Activated T-helper 2 cell treated with anti-CD3 and anti-CD28 coated beads, Interferon-gamma antibody, Interleukin-2, Interleukin-4, amounts not matched to agents 10 μg/mL and 5 μg/mL and 100 μg/mL, durations not matched to agents 14 hours and 24 hours and 36 hours (primary cell): Measurements from ENCODE around the gene ABHD2. TPM values are rescaled to one million over a fixed set of nuclear protein-coding genes. Genes with fewer than 3 reads are reported as not detected.
"Not testable (repeated sequence)": the region's sequence is repeated elsewhere in the genome, so short reads cannot be mapped to it uniquely, and the experiment has no call there.

ENCODE experiments used
- DNase-seq: peaks from one replicate; pipeline ENCODE4 v3.0.0; 2021; ENCODE audit warnings: low spot score
- H3K27ac Mint-ChIP-seq: one replicate; pipeline ENCODE4 v1.8.0; 2021; ENCODE audit warnings: mixed read lengths
- H3K27me3 Mint-ChIP-seq: one replicate; pipeline ENCODE4 v1.8.0; 2021; ENCODE audit warnings: low read depth, mixed read lengths
- H3K36me3 Mint-ChIP-seq: one replicate; pipeline ENCODE4 v1.8.0; 2021; ENCODE audit warnings: low read depth, mixed read lengths
- H3K4me1 Mint-ChIP-seq: one replicate; pipeline ENCODE4 v1.8.0; 2021; ENCODE audit warnings: low read depth, mixed read lengths
- H3K4me3 Mint-ChIP-seq: one replicate; pipeline ENCODE4 v1.8.0; 2021; ENCODE audit warnings: low read depth, mild to moderate bottlenecking, moderate library complexity, mixed read lengths
- H3K9me3 Mint-ChIP-seq: one replicate; pipeline ENCODE4 v1.8.0; 2021; ENCODE audit warnings: mixed read lengths
- intact Hi-C: fragments of 100-400 bp; cut with micrococcal nuclease; formaldehyde crosslinking; loops from one replicate; pipeline ENCODE4 v1.15.1; 2023
- total RNA-seq: library from RNA; stranded (reverse); gene quantifications from 2 replicates; pipeline ENCODE4 v1.2.3, GENCODE V29; 2022

The ABHD2 gene
- total RNA-seq, 1 donor from 2014 or later, result 59.3 TPM

DNA sequence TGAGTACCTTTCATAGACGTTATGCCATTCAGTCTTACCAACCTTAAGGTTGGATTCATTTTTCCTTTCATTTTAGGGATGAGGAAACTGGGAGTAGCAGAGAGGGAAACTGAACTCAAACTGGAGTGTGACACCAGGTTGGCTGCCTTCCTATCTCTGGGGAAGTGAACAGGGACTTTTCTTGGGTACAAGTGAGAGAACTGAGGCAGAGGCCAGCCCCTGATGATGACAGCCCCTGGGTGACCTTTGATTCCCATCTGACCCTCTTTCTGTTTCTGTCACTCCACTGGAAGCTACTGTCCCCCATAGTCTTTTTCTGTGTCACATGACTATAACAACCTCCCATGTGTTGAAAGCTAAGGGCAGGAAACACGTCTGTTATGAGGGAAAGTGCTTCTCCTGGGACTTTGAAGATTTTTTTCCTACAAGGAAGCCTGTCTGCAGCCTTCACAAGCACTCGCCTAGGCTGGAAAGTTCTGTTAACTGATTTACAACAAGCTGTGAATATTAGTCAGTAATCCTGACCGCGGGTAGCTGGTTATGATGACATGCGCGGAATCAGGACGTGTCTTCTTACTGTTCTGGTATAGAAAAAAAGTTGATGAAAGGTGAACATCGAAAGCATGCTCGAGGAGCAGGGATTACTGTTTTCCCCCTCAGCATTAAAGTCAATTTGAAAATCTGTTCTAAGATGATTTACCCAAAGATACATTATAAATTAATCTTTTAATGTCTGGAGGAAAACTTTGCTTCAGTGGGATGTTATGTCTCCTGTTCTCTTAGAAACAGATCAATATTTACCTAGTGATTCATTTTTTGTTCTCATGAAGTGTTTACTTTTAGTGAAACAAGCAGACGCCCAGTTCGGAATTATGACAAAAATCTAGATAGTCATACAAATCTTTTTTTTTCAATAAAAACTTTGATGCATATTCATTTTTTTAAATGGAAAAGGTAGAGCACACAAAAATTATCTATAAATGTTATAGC is 31.5 kb downstream of the ABHD2 start:
- no peak for DNase-seq
- peaks cover 66% of the 10 kb centered on the region for H3K36me3 Mint-ChIP-seq
- no peak overlapping the region for H3K27ac Mint-ChIP-seq
- no peaks in the 10 kb centered on the region for H3K4me1 Mint-ChIP-seq
- no peak overlapping the region for H3K4me3 Mint-ChIP-seq
- intact Hi-C loops, result no loop called here
- H3K27me3 Mint-ChIP-seq, result no peaks in the 10 kb centered on the region
- H3K9me3 Mint-ChIP-seq, result no peaks in the 10 kb centered on the region

DNA sequence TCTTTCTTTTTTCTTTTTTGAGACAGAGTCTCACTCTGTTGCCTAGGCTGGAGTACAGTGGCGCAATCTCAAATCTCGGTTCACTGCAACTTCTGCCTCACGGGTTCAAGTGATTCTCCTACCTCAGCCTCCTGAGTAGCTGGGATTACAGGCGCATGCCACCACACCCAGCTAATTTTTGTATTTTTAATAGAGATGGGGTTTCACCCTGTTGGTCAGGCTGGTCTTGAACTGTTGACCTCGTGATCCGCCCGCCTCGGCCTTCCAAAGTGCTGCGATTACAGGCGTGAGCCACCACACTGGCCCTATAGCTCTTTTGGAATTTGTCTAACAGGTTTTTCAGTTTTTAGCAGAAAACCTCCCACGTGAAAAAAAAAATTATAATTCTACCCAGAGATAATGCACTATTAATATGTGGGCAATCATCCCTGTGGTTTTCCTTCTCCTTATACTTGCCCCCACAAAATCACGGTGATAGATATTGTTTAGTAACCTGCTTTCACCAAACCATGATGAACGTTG is 32.3 kb downstream of the ABHD2 start:
- H3K27ac Mint-ChIP-seq, DNase-seq, H3K4me3 Mint-ChIP-seq, H3K27me3 Mint-ChIP-seq, H3K4me1 Mint-ChIP-seq, intact Hi-C loops, H3K9me3 Mint-ChIP-seq: not testable (repeated sequence)
- H3K36me3 Mint-ChIP-seq, result peaks cover 61% of the 10 kb centered on the region

DNA sequence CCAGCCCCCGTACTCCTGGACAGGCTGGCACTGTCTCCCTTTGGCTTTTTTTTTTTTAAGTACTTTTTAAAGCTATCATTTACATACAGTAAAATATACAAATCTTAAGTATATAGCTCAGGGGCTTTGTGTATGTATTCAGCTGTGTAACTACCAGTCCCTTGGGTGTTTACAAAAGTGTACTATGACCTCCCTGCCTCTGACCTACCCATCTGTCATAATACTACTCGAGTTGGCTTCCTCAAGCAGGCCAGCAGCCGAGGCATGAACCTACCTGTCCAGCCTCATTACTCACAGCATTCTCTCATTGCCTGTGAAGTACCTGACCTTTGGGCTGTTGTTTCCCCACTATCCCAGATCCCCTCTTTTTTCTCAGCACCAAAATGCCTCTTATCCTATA is 33.2 kb downstream of the ABHD2 start:
- no peak for DNase-seq
- no peak overlapping the region for H3K27ac Mint-ChIP-seq
- no peaks in the 10 kb centered on the region for H3K27me3 Mint-ChIP-seq
- no peaks in the 10 kb centered on the region for H3K4me1 Mint-ChIP-seq
- peaks cover 64% of the 10 kb centered on the region for H3K36me3 Mint-ChIP-seq
- no peaks in the 10 kb centered on the region for H3K9me3 Mint-ChIP-seq
- intact Hi-C loops, result no loop called here
- H3K4me3 Mint-ChIP-seq, result no peak overlapping the region

DNA sequence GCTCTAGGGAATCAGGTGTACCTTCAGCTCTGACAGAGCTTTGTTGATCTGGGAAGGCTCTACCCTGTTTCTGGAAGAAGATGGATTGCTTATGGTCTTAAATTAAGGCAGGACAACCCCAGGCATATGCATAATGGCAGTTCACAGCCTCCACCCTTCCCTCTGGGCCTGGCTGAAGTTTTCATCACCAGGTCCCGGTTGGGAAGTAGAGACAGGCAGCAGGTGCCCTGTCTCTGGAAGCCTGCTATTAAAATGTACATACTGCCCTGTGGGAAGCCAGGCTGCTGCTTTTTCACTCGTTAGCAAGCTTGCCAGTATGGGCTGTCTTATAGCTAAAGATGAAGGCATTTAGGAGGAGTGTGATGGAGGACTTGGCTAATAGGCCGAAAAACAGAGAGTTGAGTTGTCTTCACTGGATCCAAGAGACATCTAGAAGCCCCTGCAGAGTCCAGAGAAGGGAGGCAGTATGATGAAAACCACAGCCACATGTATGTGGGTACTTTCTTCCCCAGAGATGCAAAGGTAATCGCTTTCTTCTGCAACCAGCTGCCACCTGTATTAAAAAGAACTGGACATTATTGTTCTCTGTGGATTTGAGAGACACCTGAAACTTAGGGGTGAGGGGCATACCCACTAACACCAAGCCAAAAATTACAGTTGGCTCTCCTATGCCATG is 34.4 kb downstream of the ABHD2 start:
- peaks cover 57% of the 10 kb centered on the region for H3K36me3 Mint-ChIP-seq
- H3K9me3 Mint-ChIP-seq, result no peaks in the 10 kb centered on the region
- no peak overlapping the region for H3K4me3 Mint-ChIP-seq
- no peak overlapping the region for H3K27ac Mint-ChIP-seq
- intact Hi-C loops, result no loop called here
- H3K4me1 Mint-ChIP-seq, result peaks cover 2% of the 10 kb centered on the region
- no peak for DNase-seq
- H3K27me3 Mint-ChIP-seq, result no peaks in the 10 kb centered on the region

DNA sequence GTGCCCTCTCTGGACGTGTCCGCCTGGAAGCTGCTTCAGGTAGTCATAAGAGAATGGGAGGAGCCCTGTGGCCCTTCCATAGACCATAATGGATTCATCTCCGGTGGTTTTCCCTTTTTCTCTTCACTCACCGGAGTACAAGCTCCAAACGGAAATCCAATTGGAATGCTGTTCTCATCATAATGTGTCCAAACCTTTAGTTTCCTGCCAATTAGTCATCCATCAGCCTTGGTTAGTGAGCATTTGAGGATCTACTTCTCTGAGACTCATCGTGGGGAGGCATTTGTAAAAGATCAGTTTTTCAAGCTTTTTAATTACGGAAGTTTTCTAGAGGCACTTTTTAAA is 34.9 kb downstream of the ABHD2 start:
- intact Hi-C loops, result no loop called here
- Mint-ChIP-seq H3K27me3 (no peaks in the 10 kb centered on the region), H3K4me3 (no peak overlapping the region), H3K36me3 (peaks cover 55% of the 10 kb centered on the region), H3K4me1 (peaks cover 2% of the 10 kb centered on the region), H3K27ac (no peak overlapping the region), H3K9me3 (no peaks in the 10 kb centered on the region)
- no peak for DNase-seq

DNA sequence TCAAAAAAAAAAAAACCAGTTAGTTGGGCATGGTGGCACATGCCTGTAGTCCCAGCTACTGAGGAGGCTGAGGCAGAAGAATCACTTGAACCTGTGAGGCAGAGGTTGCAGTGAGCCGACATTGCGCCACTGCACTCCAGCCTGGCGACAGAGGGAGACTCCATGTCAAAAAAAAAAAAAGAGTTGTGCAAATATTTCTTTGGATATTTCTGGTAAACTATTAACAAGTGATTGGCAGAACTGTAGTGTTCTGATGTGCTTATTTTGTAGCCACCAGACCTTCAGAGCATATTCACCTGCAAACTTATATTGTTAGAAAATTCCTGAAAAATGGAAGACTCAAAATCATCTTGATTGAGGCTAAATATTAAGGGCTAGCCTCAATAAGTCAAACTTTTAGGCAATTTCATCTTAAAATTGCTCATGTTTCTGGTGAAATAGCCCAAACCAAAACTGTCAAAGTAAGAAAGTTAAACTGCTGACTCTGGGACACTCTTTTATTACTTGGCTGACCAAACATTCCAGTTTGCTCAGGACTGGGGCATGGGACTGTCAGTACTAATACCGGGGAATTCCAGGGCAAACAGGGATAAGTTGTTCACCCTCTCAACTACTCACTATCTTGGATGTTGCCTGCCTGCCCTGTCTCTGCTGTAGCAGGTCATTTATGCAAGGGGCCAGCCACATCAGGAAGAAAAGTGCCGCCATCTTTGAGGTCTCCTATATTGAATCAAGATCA is 37.0 kb downstream of the ABHD2 start:
- DNase-seq, result no peak
- H3K9me3 Mint-ChIP-seq, result no peaks in the 10 kb centered on the region
- H3K27ac Mint-ChIP-seq, result no peak overlapping the region
- H3K27me3 Mint-ChIP-seq, result no peaks in the 10 kb centered on the region
- peaks cover 4% of the 10 kb centered on the region for H3K4me1 Mint-ChIP-seq
- peaks cover 41% of the 10 kb centered on the region for H3K36me3 Mint-ChIP-seq
- intact Hi-C loops, result loop anchor here (5.0 kb wide), 1 partner anchor 52 kb away; no protein-coding TSS in a partner anchor
- no peak overlapping the region for H3K4me3 Mint-ChIP-seq

DNA sequence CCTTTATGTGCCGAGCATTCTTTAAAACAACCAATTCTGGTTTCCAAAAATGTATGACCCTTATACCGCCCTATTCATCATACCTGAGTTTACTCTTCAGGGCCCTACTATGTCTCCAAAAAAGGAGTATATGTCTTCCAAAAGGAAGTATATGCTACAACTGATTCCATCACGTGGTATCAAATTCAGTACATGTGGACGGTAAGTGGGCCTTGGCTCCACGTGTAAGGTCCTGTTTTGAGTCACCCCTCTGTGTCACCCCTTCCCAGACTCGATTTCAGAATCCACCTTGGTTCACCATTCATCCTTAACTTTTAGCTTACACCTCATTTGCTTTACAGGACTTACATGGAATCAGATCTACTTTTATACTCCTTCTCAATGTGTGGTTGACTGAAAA is 37.8 kb downstream of the ABHD2 start:
- H3K4me1 Mint-ChIP-seq, result peaks cover 7% of the 10 kb centered on the region
- peaks cover 40% of the 10 kb centered on the region for H3K36me3 Mint-ChIP-seq
- no peak for DNase-seq
- no peak overlapping the region for H3K27ac Mint-ChIP-seq
- H3K27me3 Mint-ChIP-seq, result no peaks in the 10 kb centered on the region
- no peaks in the 10 kb centered on the region for H3K9me3 Mint-ChIP-seq
- intact Hi-C loops, result loop anchor here (5.0 kb wide), 1 partner anchor 51 kb away; no protein-coding TSS in a partner anchor
- H3K4me3 Mint-ChIP-seq, result no peak overlapping the region

DNA sequence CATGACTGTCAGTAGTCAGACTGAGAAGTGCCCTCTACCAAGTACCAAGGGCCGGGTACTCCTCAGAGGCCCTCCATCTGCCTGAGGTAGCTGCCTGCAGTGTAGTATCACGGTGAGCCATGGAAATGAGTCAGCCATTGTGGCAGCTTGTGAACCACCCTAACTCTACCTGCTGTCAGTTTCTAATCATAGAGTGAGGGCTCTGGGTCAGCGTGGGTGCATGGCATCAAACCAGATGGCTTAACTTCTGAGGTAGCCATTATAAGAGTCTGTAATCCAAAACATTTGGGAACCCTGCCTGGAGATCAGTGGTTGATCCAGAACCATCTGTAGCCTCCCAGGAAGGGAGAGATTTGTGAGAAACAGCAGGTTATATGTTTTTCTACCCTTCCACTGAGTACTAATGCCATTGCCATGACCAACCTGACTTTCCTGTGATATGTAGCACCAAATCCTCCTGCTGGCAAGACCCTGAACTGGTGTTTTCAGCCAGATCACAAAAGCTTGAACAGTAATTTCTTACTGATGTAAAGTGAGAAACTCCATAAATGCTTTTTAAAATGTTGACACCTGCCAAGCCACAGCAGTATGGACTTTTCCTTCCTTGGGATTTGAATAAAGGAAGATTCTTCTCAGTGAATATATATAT is 38.9 kb downstream of the ABHD2 start:
- Mint-ChIP-seq H3K9me3 (no peaks in the 10 kb centered on the region), H3K36me3 (peaks cover 35% of the 10 kb centered on the region), H3K27ac (no peak overlapping the region), H3K27me3 (no peaks in the 10 kb centered on the region), H3K4me1 (peaks cover 11% of the 10 kb centered on the region), H3K4me3 (no peak overlapping the region)
- DNase-seq, result no peak
- intact Hi-C loops, result loop anchor here (5.0 kb wide), 1 partner anchor 50 kb away; no protein-coding TSS in a partner anchor

DNA sequence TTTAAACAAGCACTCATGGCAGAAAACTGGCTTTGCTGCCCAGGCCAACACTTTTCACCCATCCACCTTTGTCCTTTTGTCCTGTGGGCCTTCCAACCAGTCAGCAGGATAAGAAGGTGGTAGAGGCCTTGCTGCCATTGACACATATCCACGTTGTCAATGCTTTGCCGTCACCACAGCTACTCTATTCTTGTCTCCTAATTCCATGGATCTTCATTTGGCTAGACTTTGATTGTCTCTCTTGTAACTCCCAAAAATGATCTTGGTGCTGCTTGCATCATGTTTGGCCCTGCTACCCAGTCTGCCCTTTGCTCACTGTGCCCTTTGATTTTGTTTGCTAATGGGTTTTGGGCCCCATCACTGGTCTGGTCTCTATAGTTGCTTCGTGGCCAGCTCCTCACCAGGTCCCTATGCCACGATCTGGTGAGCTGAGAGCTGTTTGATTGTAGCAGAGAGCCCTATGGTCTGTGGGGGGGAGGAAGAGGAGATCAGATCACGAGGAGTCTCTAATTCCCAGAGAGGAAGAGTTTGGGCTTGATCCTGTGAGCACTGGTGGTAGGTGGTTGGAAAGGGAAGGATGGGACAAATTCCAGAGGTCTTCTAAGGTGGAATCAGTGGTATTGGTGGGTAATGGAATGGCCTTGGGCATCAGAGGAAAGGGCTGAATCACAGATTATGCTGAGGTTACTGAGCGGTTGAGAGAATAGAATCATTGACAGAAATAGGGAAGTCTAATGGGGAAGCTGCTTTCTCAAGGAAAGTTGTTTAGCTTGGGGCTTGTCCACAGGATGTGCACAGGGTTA is 40.3 kb downstream of the ABHD2 start:
- Mint-ChIP-seq H3K9me3 (no peaks in the 10 kb centered on the region), H3K27me3 (no peaks in the 10 kb centered on the region), H3K36me3 (peaks cover 29% of the 10 kb centered on the region), H3K4me3 (no peak overlapping the region), H3K27ac (no peak overlapping the region), H3K4me1 (peaks cover 17% of the 10 kb centered on the region)
- no peak for DNase-seq
- intact Hi-C loops, result loop anchor here (1.0 to 5.0 kb wide), 3 partner anchors 38 to 71 kb away; no protein-coding TSS in a partner anchor

DNA sequence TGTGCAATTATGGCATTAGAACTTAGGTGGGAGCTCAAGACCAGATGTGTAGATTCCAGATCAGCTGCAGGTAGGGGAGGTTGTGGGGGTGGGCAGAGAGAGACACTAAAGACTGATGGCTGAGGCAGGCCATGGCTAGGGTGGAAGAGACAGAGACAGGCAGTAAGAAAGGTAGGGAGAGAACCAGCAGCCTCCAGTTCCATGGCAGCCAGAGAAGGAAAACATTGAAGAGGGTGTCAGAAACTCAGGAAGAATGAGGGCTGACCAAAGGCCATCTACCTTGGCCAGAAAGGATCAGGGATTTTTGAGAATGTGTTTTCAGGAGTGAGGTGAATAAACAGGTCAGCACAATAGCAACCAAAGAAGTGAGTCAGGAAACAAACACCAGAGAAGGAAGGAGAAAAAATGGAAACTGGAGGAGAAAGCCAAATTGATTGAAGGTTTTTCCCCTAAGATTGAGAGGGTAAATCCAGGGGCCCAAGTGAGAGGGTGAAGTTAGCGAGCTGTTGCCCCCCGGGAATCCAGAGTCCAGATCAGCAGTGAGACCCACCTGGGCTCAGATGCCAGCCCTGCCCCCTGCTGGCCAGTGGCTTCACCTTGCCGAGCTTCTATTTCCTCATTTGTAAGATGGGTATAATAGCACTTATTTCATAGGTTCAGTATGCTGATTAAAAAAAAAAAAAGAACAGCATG is 41.0 kb downstream of the ABHD2 start:
- H3K9me3 Mint-ChIP-seq, result no peaks in the 10 kb centered on the region
- peaks cover 22% of the 10 kb centered on the region for H3K36me3 Mint-ChIP-seq
- intact Hi-C loops, result loop anchor here (1.0 to 5.0 kb wide), 3 partner anchors 38 to 72 kb away; no protein-coding TSS in a partner anchor
- H3K4me3 Mint-ChIP-seq, result no peak overlapping the region
- H3K27me3 Mint-ChIP-seq, result no peaks in the 10 kb centered on the region
- no peak overlapping the region for H3K27ac Mint-ChIP-seq
- peaks cover 17% of the 10 kb centered on the region for H3K4me1 Mint-ChIP-seq
- peak; percentile 26 for DNase-seq

DNA sequence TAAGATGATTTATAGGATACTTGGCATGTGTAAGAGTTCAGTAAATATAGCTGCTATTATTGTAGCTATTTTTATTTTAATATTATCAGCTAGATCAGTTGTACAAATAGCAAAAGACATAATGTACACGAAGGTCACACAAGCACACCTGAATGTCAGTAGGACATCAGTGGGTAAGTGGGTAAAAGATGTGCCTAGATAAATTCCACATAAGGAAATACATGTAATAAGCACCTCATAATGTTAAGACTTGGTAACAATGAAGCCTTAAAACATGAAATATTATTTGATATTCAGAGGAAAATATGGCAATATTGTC is 41.5 kb downstream of the ABHD2 start:
- no peak for DNase-seq
- intact Hi-C loops, result loop anchor here (1.0 to 5.0 kb wide), 3 partner anchors 39 to 72 kb away; no protein-coding TSS in a partner anchor
- Mint-ChIP-seq H3K4me3 (no peak overlapping the region), H3K9me3 (no peaks in the 10 kb centered on the region), H3K27ac (no peak overlapping the region), H3K4me1 (peaks cover 17% of the 10 kb centered on the region), H3K36me3 (peaks cover 19% of the 10 kb centered on the region), H3K27me3 (no peaks in the 10 kb centered on the region)
